NCI-H1930 (cell line): ENCODE results near the gene CPOX.
"Not testable (repeated sequence)": the region's sequence is repeated elsewhere in the genome, so short reads cannot be mapped to it uniquely, and the experiment has no call there.

ENCODE experiments used
- DNase-seq, 2 experiments: peaks; one replicate each; lab custom pipeline; 2025; lab: John Stamatoyannopoulos, UW

The CPOX gene

GRCh38 chr3:98561727-98562521 is 31.5 kb downstream of the CPOX start:
- DNase-seq: no peak

GRCh38 chr3:98560911-98561310 is 32.5 kb downstream of the CPOX start:
- DNase-seq: no peak

- DNase-seq: not testable (repeated sequence)
Observed at GRCh38 chr3:98559769-98560168, 33.6 kb downstream of the CPOX start.

- no peak for DNase-seq
Observed at GRCh38 chr3:98558100-98558827, 35.1 kb downstream of the CPOX start.

- no peak for DNase-seq
Observed at GRCh38 chr3:98557324-98558010, 35.9 kb downstream of the CPOX start.

- DNase-seq: no peak
Observed at GRCh38 chr3:98556164-98557130, 37.0 kb downstream of the CPOX start.

- DNase-seq: no peak
Observed at GRCh38 chr3:98555025-98555379, 38.4 kb downstream of the CPOX start.

GRCh38 chr3:98554580-98554979 is 38.8 kb downstream of the CPOX start:
- no peak for DNase-seq

GRCh38 chr3:98553753-98554152 is 39.7 kb downstream of the CPOX start:
- DNase-seq: no peak

- no peak for DNase-seq
Observed at GRCh38 chr3:98553021-98553563, 40.3 kb downstream of the CPOX start.

- no peak for DNase-seq
Observed at GRCh38 chr3:98552232-98553020, 41.0 kb downstream of the CPOX start.

GRCh38 chr3:98551754-98552153 is 41.7 kb downstream of the CPOX start:
- DNase-seq: no peak

GRCh38 chr3:98551236-98551635 is 42.2 kb downstream of the CPOX start:
- DNase-seq: no peak

- DNase-seq: no peak
Observed at GRCh38 chr3:98550833-98551232, 42.6 kb downstream of the CPOX start.

GRCh38 chr3:98548544-98548943 is 44.9 kb downstream of the CPOX start:
- no peak for DNase-seq

GRCh38 chr3:98545940-98546339 is 47.5 kb downstream of the CPOX start:
- DNase-seq: no peak

GRCh38 chr3:98542623-98543022 is 50.8 kb downstream of the CPOX start:
- no peak for DNase-seq

- no peak for DNase-seq
Observed at GRCh38 chr3:98541695-98542094, 51.7 kb downstream of the CPOX start.

GRCh38 chr3:98540346-98540745 is 53.1 kb downstream of the CPOX start:
- DNase-seq: no peak

- DNase-seq: no peak
Observed at GRCh38 chr3:98536456-98537017, 56.9 kb downstream of the CPOX start.
